ENCODE measurements around the gene SGMS2. TPM values are rescaled to one million over a fixed set of nuclear protein-coding genes. Genes with fewer than 3 reads are reported as not detected.

Gene SGMS2
- total and polyA plus RNA-seq, 9 of the 15 experiments (the other 6 are each of a cell fraction or from before 2014, with no cell fraction given) = 0.07 to 0.25 (median 0.11) TPM; not detected in 5

- ATAC-seq (no peak), FAIRE-seq (no peak), DNase-seq (ENCODE audit: extremely low read depth in 1 of 4, low spot score in 3 of 4) (no peak)
- ChIA-PET CTCF (ENCODE audit: low intra/inter-chr PET ratio) (no interaction called here), POLR2A (interaction anchor here (0.6 kb wide), 1 partner anchor 586 kb away, joined by 3 read pairs; no protein-coding TSS in a partner anchor)
- H3K27me3 ChIP-seq (ENCODE audit: control insufficient read depth in 2 of 2, insufficient read depth in 2 of 2, low read length in 2 of 2) = peaks cover 7 to 14% of the 10 kb centered on the region in 2 experiments; a peak in 3 of 5 replicates
- BruUV-seq (replicated peaks) = no TSS peak
- 0% methylated on average over 4 of the region's 4 CpGs for WGBS (ENCODE audit: insufficient coverage, low coverage, missing lambda C conversion rate)
- H3K79me2 ChIP-seq (ENCODE audit: control insufficient read depth, insufficient read depth, low read length) = no peaks in the 10 kb centered on the region
- in situ Hi-C loops (cut with MboI) (no loop called here), intact Hi-C loops (cut with micrococcal nuclease) (no loop called here)
- H3K27ac ChIP-seq (ENCODE audit: extremely low read depth, low read depth, low read length) = no peak overlapping the region
- no peaks in the 10 kb centered on the region for H3K36me3 ChIP-seq (ENCODE audit: control insufficient read depth, insufficient read depth, low read length)
- no peak overlapping the region for H2AFZ ChIP-seq (ENCODE audit: low read depth, low read length)
- no peaks in the 10 kb centered on the region for H3K9me3 ChIP-seq (replicated peaks; ENCODE audit: control insufficient read depth, insufficient read depth, low read depth, low read length)
- no peak overlapping the region for H3K4me2 ChIP-seq (ENCODE audit: insufficient read depth, low read length)
- H3K9me1 ChIP-seq (ENCODE audit: control insufficient read depth, insufficient read depth, low read length) = no peaks in the 10 kb centered on the region
- no peaks in the 10 kb centered on the region for H4K20me1 ChIP-seq (replicated peaks; ENCODE audit: control insufficient read depth, insufficient read depth, low read length)
- H3K4me3 ChIP-seq = no peak overlapping the region
- no peak overlapping the region for H3K9ac ChIP-seq (ENCODE audit: insufficient read depth in 1 of 2, low read depth in 2 of 2, low read length in 2 of 2)
- H3K4me1 ChIP-seq (replicated peaks in 1 of 2; ENCODE audit: control insufficient read depth in 2 of 2, insufficient read depth in 2 of 2, low read length in 2 of 2) = no peaks in the 10 kb centered on the region
- TF ChIP-seq ARID3A (IDR thresholded peaks at IDR 0.05; ENCODE audit: borderline replicate concordance, low read depth, low read length) (no peak), ZNF121 (CRISPR knock-in tag; conservative IDR thresholded peaks at IDR 0.05) (no peak), KDM4B (IDR thresholded peaks at IDR 0.05; ENCODE audit: borderline replicate concordance in 2 of 2, low read depth in 1 of 2) (no peak), ZKSCAN3 (CRISPR knock-in tag; IDR thresholded peaks at IDR 0.05) (no peak)
Observed at GRCh38 chr4:107831140-107831539, 6.4 kb downstream of the SGMS2 start.
